GM23338 (cell line): Measurements from ENCODE around the gene JAG2. TPM values are rescaled to one million over a fixed set of nuclear protein-coding genes. Genes with fewer than 3 reads are reported as not detected.

Source experiments
- ATAC-seq: fragments of 200-7000 bp; cut with Tn5 transposase; 3 replicates; pipeline ENCODE4 v1.9.1; 2020
- DNase-seq: peaks from one replicate; pipeline ENCODE4 v3.0.0-alpha.2; 2015; ENCODE audit warnings: low spot score
- H2AFZ ChIP-seq: fragments of 200-600 bp; sonication (generic); 2 replicates; pipeline ENCODE4 v1.8.0; 2016; ENCODE audit warnings: antibody characterized with exemption, mild to moderate bottlenecking, moderate library complexity
- H3F3A ChIP-seq: fragments of 200-600 bp; sonication (generic); replicated peaks from 2 replicates; pipeline ENCODE4 v1.8.0; 2017; ENCODE audit warnings: antibody characterized with exemption, mixed run types, low read depth
- H3K27ac ChIP-seq: fragments of 200-600 bp; sonication (generic); 2 replicates; pipeline ENCODE4 v1.6.1; 2016; ENCODE audit warnings: low read depth
- H3K27me3 ChIP-seq: fragments of 200-600 bp; sonication (generic); 2 replicates; pipeline ENCODE4 v1.8.0; 2016; ENCODE audit warnings: mild to moderate bottlenecking, mixed run types, moderate library complexity; ENCODE audit not compliant: insufficient read depth
- H3K36me3 ChIP-seq: fragments of 200-600 bp; sonication (generic); 2 replicates; pipeline ENCODE4 v1.8.0; 2016; ENCODE audit warnings: mild to moderate bottlenecking; ENCODE audit not compliant: insufficient read depth
- H3K4me1 ChIP-seq: fragments of 200-600 bp; sonication (generic); 2 replicates; pipeline ENCODE4 v1.8.0; 2016; ENCODE audit warnings: mild to moderate bottlenecking, moderate library complexity; ENCODE audit not compliant: insufficient read depth
- H3K4me2 ChIP-seq: fragments of 200-600 bp; sonication (generic); 2 replicates; pipeline ENCODE4 v1.7.1; 2017; ENCODE audit warnings: mixed run types
- H3K4me3 ChIP-seq: fragments of 200-600 bp; sonication (generic); 2 replicates; pipeline ENCODE4 v1.6.1; 2016; ENCODE audit warnings: mixed run types
- H3K79me2 ChIP-seq: fragments of 200-600 bp; sonication (generic); replicated peaks from 2 replicates; pipeline ENCODE4 v1.8.0; 2017; ENCODE audit warnings: mild to moderate bottlenecking; ENCODE audit not compliant: insufficient read depth
- H3K9me2 ChIP-seq: fragments of 200-600 bp; sonication (generic); 2 replicates; pipeline ENCODE4 v1.8.0; 2017; ENCODE audit not compliant: insufficient read depth
- H4K20me1 ChIP-seq: fragments of 200-600 bp; sonication (generic); replicated peaks from 2 replicates; pipeline ENCODE4 v1.8.0; 2017; ENCODE audit warnings: mild to moderate bottlenecking; ENCODE audit not compliant: insufficient read depth
- H3K27ac Mint-ChIP-seq: 2 replicates; pipeline ENCODE4 v1.8.0; 2020; ENCODE audit warnings: inconsistent platforms, mild to moderate bottlenecking, moderate library complexity, mixed read lengths
- H3K27me3 Mint-ChIP-seq: 3 replicates; pipeline ENCODE4 v1.8.0; 2022; ENCODE audit warnings: low read depth, mild to moderate bottlenecking, moderate library complexity, mixed read lengths, inconsistent platforms; ENCODE audit not compliant: insufficient read depth, poor library complexity
- H3K36me3 Mint-ChIP-seq: 3 replicates; pipeline ENCODE4 v1.8.0; 2021; ENCODE audit warnings: low read depth, mild to moderate bottlenecking, inconsistent platforms, moderate library complexity, mixed read lengths
- H3K4me1 Mint-ChIP-seq: 3 replicates; pipeline ENCODE4 v1.8.0; 2020; ENCODE audit warnings: mild to moderate bottlenecking, inconsistent platforms, mixed read lengths
- H3K4me3 Mint-ChIP-seq: 3 replicates; pipeline ENCODE4 v1.8.0; 2021; ENCODE audit warnings: moderate library complexity, mild to moderate bottlenecking, inconsistent platforms, mixed read lengths
- H3K9me3 Mint-ChIP-seq: 3 replicates; pipeline ENCODE4 v1.8.0; 2020; ENCODE audit warnings: moderate library complexity, mild to moderate bottlenecking, inconsistent platforms, mixed read lengths
- CREB1 ChIP-seq: fragments of 250-450 bp; sonication (Bioruptor Pico); IDR thresholded peaks from 2 replicates; pipeline ENCODE4 v1.5.0; 2020; ENCODE audit warnings: low read depth, mild to moderate bottlenecking, moderate library complexity
- EZH2 ChIP-seq: fragments of 200-600 bp; sonication (generic); IDR thresholded peaks from one replicate; pipeline ENCODE4 v1.8.0; 2017; ENCODE audit warnings: antibody characterized with exemption, mild to moderate bottlenecking, low read depth; ENCODE audit not compliant: unreplicated experiment
- EZH2phosphoT487 ChIP-seq: fragments of 200-600 bp; sonication (generic); IDR thresholded peaks from one replicate; pipeline ENCODE4 v1.8.1; 2018; ENCODE audit warnings: antibody characterized with exemption; ENCODE audit not compliant: unreplicated experiment
- NANOG ChIP-seq: IDR thresholded peaks from 2 replicates; pipeline ENCODE4 v1.6.1; 2016; ENCODE audit warnings: antibody characterized with exemption, borderline replicate concordance
- STAT1 ChIP-seq: IDR thresholded peaks from one replicate; pipeline ENCODE4 v1.6.1; 2016; ENCODE audit warnings: antibody characterized with exemption; ENCODE audit not compliant: unreplicated experiment
- ZNF114 ChIP-seq: fragments of 250-450 bp; sonication (Bioruptor Pico); IDR thresholded peaks from 2 replicates; pipeline ENCODE4 v1.5.0; 2020; ENCODE audit warnings: mild to moderate bottlenecking, moderate library complexity
- ZNF331 ChIP-seq: fragments of 250-450 bp; sonication (Bioruptor Pico); IDR thresholded peaks from 2 replicates; pipeline ENCODE4 v1.5.0; 2020; ENCODE audit warnings: low read depth, mild to moderate bottlenecking, moderate library complexity
- polyA plus RNA-seq: library from polyadenylated mRNA; unstranded; fragments of >200 nt; fragmentation: Nextera tagmentation; extraction: Ambion mirVana; gene quantifications from 2 replicates; pipeline ENCODE4 v1.2.1, GENCODE V29; 2016
- total RNA-seq: library from RNA; depleted of rRNA; stranded (reverse); fragments of >200 nt; shearing (Covaris generic); gene quantifications from 2 replicates; pipeline ENCODE4 v1.2.3, GENCODE V29; 2014
- TF ChIP-seq, protein P1 (sequence below): IDR thresholded peaks from one replicate; pipeline ENCODE4 v1.6.1; 2018; ENCODE audit warnings: antibody characterized with exemption; ENCODE audit not compliant: unreplicated experiment
- TF ChIP-seq, protein P2 (sequence below), 2 experiments: fragments of 200-600 bp in 1 of 2; sonication (generic) in 1 of 2; conservative IDR thresholded peaks; 2 replicates each; pipeline versions ENCODE4 v1.5.1 to v1.6.1; 2016 to 2017; ENCODE audit warnings: antibody characterized with exemption in 2 of 2, low read depth in 2 of 2, mild to moderate bottlenecking in 2 of 2, moderate library complexity in 1 of 2

The JAG2 gene
- total and polyA plus RNA-seq, 2 experiments from 2014 or later: 1.9 to 10.3 TPM

DNA sequence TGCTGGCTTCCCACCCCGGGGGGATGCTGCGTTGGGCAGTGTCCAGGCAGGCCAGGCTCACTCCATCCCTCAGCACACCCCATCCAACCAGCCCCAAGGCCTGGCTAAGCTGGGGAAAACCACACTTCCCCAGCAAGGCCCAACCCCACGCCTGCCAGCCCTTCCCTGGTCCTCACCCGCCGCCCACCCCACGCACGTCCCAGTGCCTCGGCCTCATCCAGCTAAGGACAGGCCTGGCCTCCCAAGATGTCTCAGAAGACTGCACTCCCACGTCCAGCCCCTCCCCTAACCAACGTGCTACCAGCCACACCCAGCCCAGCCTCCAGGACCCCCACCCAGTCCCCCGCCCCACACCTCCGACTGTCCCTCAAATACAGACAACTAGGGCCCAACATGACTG is 9.8 kb downstream of the JAG2 start:
- ATAC-seq: no peak

DNA sequence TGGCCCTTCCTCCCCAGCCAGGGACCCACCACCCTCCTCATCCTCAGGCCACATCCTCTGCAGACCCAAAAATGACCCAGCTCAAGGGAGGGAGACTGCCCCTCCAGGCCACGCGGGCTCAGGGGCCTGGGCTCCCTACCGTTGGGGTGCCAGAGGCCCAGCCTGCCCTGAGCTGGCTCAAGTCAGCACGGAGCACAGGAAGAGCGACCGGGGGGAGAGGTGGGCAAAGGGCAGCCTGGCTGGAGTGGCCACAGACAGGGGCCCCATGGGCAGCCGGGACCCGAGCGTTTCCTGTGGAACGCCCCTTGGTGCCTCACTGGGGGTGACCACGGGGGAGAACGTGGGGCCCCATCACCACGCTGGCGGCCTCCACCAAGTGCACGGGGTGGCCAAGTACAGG is 10.7 kb downstream of the JAG2 start:
- no peaks in the 10 kb centered on the region for H3K9me3 Mint-ChIP-seq
- Histone ChIP-seq H2AFZ (no peak overlapping the region), H4K20me1 (no peaks in the 10 kb centered on the region), H3K4me1 (no peaks in the 10 kb centered on the region), H3K27ac (no peak overlapping the region), H3K9me2 (no peaks in the 10 kb centered on the region), H3K79me2 (no peaks in the 10 kb centered on the region), H3K27me3 (no peaks in the 10 kb centered on the region), H3F3A (no peaks in the 10 kb centered on the region), H3K36me3 (no peaks in the 10 kb centered on the region), H3K4me2 (no peak overlapping the region), H3K4me3 (no peak overlapping the region)
- no peak for TF ChIP-seq ZNF331
- TF ChIP-seq EZH2phosphoT487: no peak
- no peak for TF ChIP-seq EZH2
- TF ChIP-seq CREB1 (CRISPR knock-in tag): no peak
- H3K4me1 Mint-ChIP-seq: peaks cover 2% of the 10 kb centered on the region; the same call in 1 of the 3 replicates
- peaks cover 18% of the 10 kb centered on the region for H3K27me3 Mint-ChIP-seq
- H3K27ac Mint-ChIP-seq: no peak overlapping the region
- no peak for DNase-seq
- no peaks in the 10 kb centered on the region for H3K36me3 Mint-ChIP-seq
- no peak for ATAC-seq
- no peak overlapping the region for H3K4me3 Mint-ChIP-seq

More for the DNA sequence above, 9.8 kb downstream of the JAG2 start:
- no peaks in the 10 kb centered on the region for H4K20me1 ChIP-seq
- H3K36me3 Mint-ChIP-seq: no peaks in the 10 kb centered on the region
- H3K36me3 ChIP-seq: no peaks in the 10 kb centered on the region
- DNase-seq: no peak
- no peak overlapping the region for H3K27ac Mint-ChIP-seq
- 0 out of 3 replicates have a peak, but pooled peaks cover 2% of the 10 kb centered on the region for H3K4me1 Mint-ChIP-seq
- no peaks in the 10 kb centered on the region for H3K9me3 Mint-ChIP-seq
- no peaks in the 10 kb centered on the region for H3K79me2 ChIP-seq
- H2AFZ ChIP-seq: no peak overlapping the region
- H3K4me3 ChIP-seq: no peak overlapping the region
- H3K27ac ChIP-seq: no peak overlapping the region
- TF ChIP-seq, protein P1, sequence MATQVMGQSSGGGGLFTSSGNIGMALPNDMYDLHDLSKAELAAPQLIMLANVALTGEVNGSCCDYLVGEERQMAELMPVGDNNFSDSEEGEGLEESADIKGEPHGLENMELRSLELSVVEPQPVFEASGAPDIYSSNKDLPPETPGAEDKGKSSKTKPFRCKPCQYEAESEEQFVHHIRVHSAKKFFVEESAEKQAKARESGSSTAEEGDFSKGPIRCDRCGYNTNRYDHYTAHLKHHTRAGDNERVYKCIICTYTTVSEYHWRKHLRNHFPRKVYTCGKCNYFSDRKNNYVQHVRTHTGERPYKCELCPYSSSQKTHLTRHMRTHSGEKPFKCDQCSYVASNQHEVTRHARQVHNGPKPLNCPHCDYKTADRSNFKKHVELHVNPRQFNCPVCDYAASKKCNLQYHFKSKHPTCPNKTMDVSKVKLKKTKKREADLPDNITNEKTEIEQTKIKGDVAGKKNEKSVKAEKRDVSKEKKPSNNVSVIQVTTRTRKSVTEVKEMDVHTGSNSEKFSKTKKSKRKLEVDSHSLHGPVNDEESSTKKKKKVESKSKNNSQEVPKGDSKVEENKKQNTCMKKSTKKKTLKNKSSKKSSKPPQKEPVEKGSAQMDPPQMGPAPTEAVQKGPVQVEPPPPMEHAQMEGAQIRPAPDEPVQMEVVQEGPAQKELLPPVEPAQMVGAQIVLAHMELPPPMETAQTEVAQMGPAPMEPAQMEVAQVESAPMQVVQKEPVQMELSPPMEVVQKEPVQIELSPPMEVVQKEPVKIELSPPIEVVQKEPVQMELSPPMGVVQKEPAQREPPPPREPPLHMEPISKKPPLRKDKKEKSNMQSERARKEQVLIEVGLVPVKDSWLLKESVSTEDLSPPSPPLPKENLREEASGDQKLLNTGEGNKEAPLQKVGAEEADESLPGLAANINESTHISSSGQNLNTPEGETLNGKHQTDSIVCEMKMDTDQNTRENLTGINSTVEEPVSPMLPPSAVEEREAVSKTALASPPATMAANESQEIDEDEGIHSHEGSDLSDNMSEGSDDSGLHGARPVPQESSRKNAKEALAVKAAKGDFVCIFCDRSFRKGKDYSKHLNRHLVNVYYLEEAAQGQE: no peak
- no peak for TF ChIP-seq CREB1 (CRISPR knock-in tag)
- no peak for TF ChIP-seq NANOG
- TF ChIP-seq ZNF114 (CRISPR knock-in tag): no peak
- TF ChIP-seq, protein P2, sequence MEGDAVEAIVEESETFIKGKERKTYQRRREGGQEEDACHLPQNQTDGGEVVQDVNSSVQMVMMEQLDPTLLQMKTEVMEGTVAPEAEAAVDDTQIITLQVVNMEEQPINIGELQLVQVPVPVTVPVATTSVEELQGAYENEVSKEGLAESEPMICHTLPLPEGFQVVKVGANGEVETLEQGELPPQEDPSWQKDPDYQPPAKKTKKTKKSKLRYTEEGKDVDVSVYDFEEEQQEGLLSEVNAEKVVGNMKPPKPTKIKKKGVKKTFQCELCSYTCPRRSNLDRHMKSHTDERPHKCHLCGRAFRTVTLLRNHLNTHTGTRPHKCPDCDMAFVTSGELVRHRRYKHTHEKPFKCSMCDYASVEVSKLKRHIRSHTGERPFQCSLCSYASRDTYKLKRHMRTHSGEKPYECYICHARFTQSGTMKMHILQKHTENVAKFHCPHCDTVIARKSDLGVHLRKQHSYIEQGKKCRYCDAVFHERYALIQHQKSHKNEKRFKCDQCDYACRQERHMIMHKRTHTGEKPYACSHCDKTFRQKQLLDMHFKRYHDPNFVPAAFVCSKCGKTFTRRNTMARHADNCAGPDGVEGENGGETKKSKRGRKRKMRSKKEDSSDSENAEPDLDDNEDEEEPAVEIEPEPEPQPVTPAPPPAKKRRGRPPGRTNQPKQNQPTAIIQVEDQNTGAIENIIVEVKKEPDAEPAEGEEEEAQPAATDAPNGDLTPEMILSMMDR (conservative IDR thresholded peaks at IDR 0.05; ENCODE audit: low read depth in 2 of 2): no peak
- no peak for TF ChIP-seq STAT1
- TF ChIP-seq ZNF331: no peak
- no peak for TF ChIP-seq EZH2
- no peak overlapping the region for H3K4me3 Mint-ChIP-seq
- no peaks in the 10 kb centered on the region for H3K9me2 ChIP-seq
- H3K4me1 ChIP-seq: no peaks in the 10 kb centered on the region
- no peak overlapping the region for H3K4me2 ChIP-seq
- H3K27me3 Mint-ChIP-seq: peaks cover 16% of the 10 kb centered on the region
- H3K27me3 ChIP-seq: no peaks in the 10 kb centered on the region
- H3F3A ChIP-seq: no peaks in the 10 kb centered on the region
